Fibroblast of villous mesenchyme (primary cell): ENCODE measurements around the gene PCNA. TPM values are rescaled to one million over a fixed set of nuclear protein-coding genes. Genes with fewer than 3 reads are reported as not detected.
A peak's percentile ranks its signal among the peaks of the same experiment; 100 is the strongest.

Source experiments
- DNase-seq: peaks from one replicate; pipeline ENCODE4 v3.0.0-alpha.2; 2010; ENCODE audit warnings: low read depth
- H3K4me3 ChIP-seq: 2 replicates; pipeline ENCODE4 v1.5.1; 2011; ENCODE audit warnings: low read depth, mild to moderate bottlenecking, low read length
- CTCF ChIP-seq: IDR thresholded peaks from 2 replicates; pipeline ENCODE4 v1.5.1; 2012; ENCODE audit warnings: low read depth, mild to moderate bottlenecking, low read length; ENCODE audit not compliant: insufficient read depth
- total RNA-seq: library from RNA; depleted of rRNA; stranded (reverse); fragments of >200 nt; gene quantifications from 2 replicates; pipeline ENCODE4 v1.2.3, GENCODE V29; 2012

The PCNA gene
- total RNA-seq, result 79.6 and 121 TPM in 2 replicates

- peak within 1 kb of the TSS; percentile 98 for H3K4me3 ChIP-seq
- peak; percentile 98 for DNase-seq
- TF ChIP-seq CTCF, result no peak
Observed at GRCh38 chr20:5119435-5120184, at the start of gene PCNA. PCNA (minus strand) TSS chr20:5119958; CDS start chr20:5119798, 160 bp downstream.

GRCh38 chr20:5168651-5169396 is 49.1 kb upstream of the PCNA start:
- no peak for TF ChIP-seq CTCF
- peak overlapping the region; percentile 21 for H3K4me3 ChIP-seq
- DNase-seq, result peak; percentile 57

GRCh38 chr20:5164645-5165625 is 45.2 kb upstream of the PCNA start:
- no peak for DNase-seq
- TF ChIP-seq CTCF, result no peak
- no peak overlapping the region for H3K4me3 ChIP-seq

- no peak overlapping the region for H3K4me3 ChIP-seq
- DNase-seq, result no peak
- no peak for TF ChIP-seq CTCF
Observed at GRCh38 chr20:5161536-5162164, 41.9 kb upstream of the PCNA start.

- no peak overlapping the region for H3K4me3 ChIP-seq
- no peak for TF ChIP-seq CTCF
- no peak for DNase-seq
Observed at GRCh38 chr20:5160882-5161281, 41.1 kb upstream of the PCNA start.

- H3K4me3 ChIP-seq, result no peak overlapping the region
- no peak for TF ChIP-seq CTCF
- no peak for DNase-seq
Observed at GRCh38 chr20:5159928-5160327, 40.2 kb upstream of the PCNA start.
